ENCODE data around the gene ISG20.

The ISG20 gene

GRCh38 chr15:88638626-88639372 is at the start of gene ISG20:
ISG20 (plus strand) TSS chr15:88639016; CDS start chr15:88639367, 351 bp downstream.
- Histone ChIP-seq H3K27me3 (ENCODE audit: control insufficient read depth, insufficient read depth, low read length) (no peaks in the 10 kb centered on the region), H3K4me1 (no peaks in the 10 kb centered on the region), H3K9ac (no peak within 1 kb of the TSS), H2AFZ (peak within 1 kb of the TSS; percentile 87), H3K36me3 (ENCODE audit: control insufficient read depth, insufficient read depth, low read length) (no peaks in the 10 kb centered on the region), H3K9me3 (ENCODE audit: control insufficient read depth, low read length) (no peaks in the 10 kb centered on the region), H3K27ac (peak within 1 kb of the TSS; percentile 85), H3K4me2 (ENCODE audit: low read length) (peak within 1 kb of the TSS; percentile 74), H3K79me2 (no peaks in the 10 kb centered on the region), H3K4me3 (ENCODE audit: low read depth, low read length) (peak within 1 kb of the TSS; percentile 54)
- peak; percentile 15 for TF ChIP-seq CTCF (IDR thresholded peaks at IDR 0.05)

GRCh38 chr15:88590759-88591158 is 48.1 kb upstream of the ISG20 start:
- Histone ChIP-seq H3K4me1 (no peaks in the 10 kb centered on the region), H3K27ac (no peak overlapping the region), H3K4me2 (ENCODE audit: low read length) (no peak overlapping the region), H3K27me3 (ENCODE audit: control insufficient read depth, insufficient read depth, low read length) (no peaks in the 10 kb centered on the region), H2AFZ (no peak overlapping the region), H3K9me3 (ENCODE audit: control insufficient read depth, low read length) (no peaks in the 10 kb centered on the region), H3K79me2 (no peaks in the 10 kb centered on the region), H3K36me3 (ENCODE audit: control insufficient read depth, insufficient read depth, low read length) (no peaks in the 10 kb centered on the region), H3K9ac (no peak overlapping the region), H3K4me3 (ENCODE audit: low read depth, low read length) (no peak overlapping the region)
- TF ChIP-seq CTCF (IDR thresholded peaks at IDR 0.05) = no peak

- Histone ChIP-seq H3K4me1 (no peaks in the 10 kb centered on the region), H3K4me2 (ENCODE audit: low read length) (no peak overlapping the region), H3K36me3 (ENCODE audit: control insufficient read depth, insufficient read depth, low read length) (no peaks in the 10 kb centered on the region), H2AFZ (no peak overlapping the region), H3K9me3 (ENCODE audit: control insufficient read depth, low read length) (no peaks in the 10 kb centered on the region), H3K79me2 (no peaks in the 10 kb centered on the region), H3K27me3 (ENCODE audit: control insufficient read depth, insufficient read depth, low read length) (no peaks in the 10 kb centered on the region), H3K9ac (no peak overlapping the region), H3K4me3 (ENCODE audit: low read depth, low read length) (no peak overlapping the region), H3K27ac (no peak overlapping the region)
- TF ChIP-seq CTCF (IDR thresholded peaks at IDR 0.05) = no peak
Observed at GRCh38 chr15:88591384-88591783, 47.4 kb upstream of the ISG20 start.

- TF ChIP-seq CTCF (IDR thresholded peaks at IDR 0.05) = no peak
- Histone ChIP-seq H2AFZ (no peak overlapping the region), H3K9me3 (ENCODE audit: control insufficient read depth, low read length) (no peaks in the 10 kb centered on the region), H3K9ac (no peak overlapping the region), H3K36me3 (ENCODE audit: control insufficient read depth, insufficient read depth, low read length) (no peaks in the 10 kb centered on the region), H3K79me2 (no peaks in the 10 kb centered on the region), H3K4me2 (ENCODE audit: low read length) (no peak overlapping the region), H3K27me3 (ENCODE audit: control insufficient read depth, insufficient read depth, low read length) (peaks cover 3% of the 10 kb centered on the region), H3K27ac (no peak overlapping the region), H3K4me1 (no peaks in the 10 kb centered on the region), H3K4me3 (ENCODE audit: low read depth, low read length) (no peak overlapping the region)
Observed at GRCh38 chr15:88603885-88604284, 34.9 kb upstream of the ISG20 start.
